ENCODE data around the gene FAM120A.
A peak's percentile ranks its signal among the peaks of the same experiment; 100 is the strongest.

- TF ChIP-seq CTCF (conservative IDR thresholded peaks at IDR 0.05) (no peak), ZFX (IDR thresholded peaks at IDR 0.05) (peak; percentile 73)
Measured at GRCh38 chr9:93576258-93577077, 125.0 kb downstream of the FAM120A start, which contains the start of gene PHF2.

All from C4-2B (cell line).